Stimulated activated CD8-positive, alpha-beta memory T cell treated with anti-CD3 and anti-CD28 coated beads, Interleukin-4, amount 100 ng/mL, for 4 hours (primary cell): ENCODE data around the gene MFF.

Source experiments
- DNase-seq, 2 donors: peaks; one replicate each; pipeline ENCODE4 v3.0.0-alpha.2; 2020; ENCODE audit warnings: low read depth in 2 of 2, low spot score in 1 of 2

The MFF gene

GRCh38 chr2:227324995-227325838 lies at the start of gene MFF:
TSS of gene MFF (plus strand) at chr2:227325251. CDS start at chr2:227330666, 5,415 bp downstream.
- DNase-seq = peak; percentile 86 to 87

- no peak for DNase-seq
Measured at GRCh38 chr2:227280895-227281294, 44.2 kb upstream of the MFF start.

GRCh38 chr2:227285741-227286236 lies 39.3 kb upstream of the MFF start:
- DNase-seq = no peak

- DNase-seq = no peak
Measured at GRCh38 chr2:227287771-227288170, 37.3 kb upstream of the MFF start.

- no peak for DNase-seq
Measured at GRCh38 chr2:227292314-227292713, 32.7 kb upstream of the MFF start.

- no peak for DNase-seq
Measured at GRCh38 chr2:227293531-227293930, 31.5 kb upstream of the MFF start.

- DNase-seq = no peak
Measured at GRCh38 chr2:227295806-227296205, 29.2 kb upstream of the MFF start.

- DNase-seq = no peak
Measured at GRCh38 chr2:227296671-227297405, 28.2 kb upstream of the MFF start.

- DNase-seq = no peak
Measured at GRCh38 chr2:227301523-227301922, 23.5 kb upstream of the MFF start.

GRCh38 chr2:227308784-227309183 lies 16.3 kb upstream of the MFF start:
- no peak for DNase-seq

- no peak for DNase-seq
Measured at GRCh38 chr2:227310756-227311110, 14.3 kb upstream of the MFF start.

GRCh38 chr2:227311861-227312506 lies 13.1 kb upstream of the MFF start:
- no peak for DNase-seq

- DNase-seq = no peak
Measured at GRCh38 chr2:227312579-227312978, 12.5 kb upstream of the MFF start.

GRCh38 chr2:227313310-227313709 lies 11.7 kb upstream of the MFF start:
- no peak for DNase-seq

GRCh38 chr2:227317834-227318233 lies 7.2 kb upstream of the MFF start:
- no peak for DNase-seq

- no peak for DNase-seq
Measured at GRCh38 chr2:227320305-227321094, 4.6 kb upstream of the MFF start.

- no peak for DNase-seq
Measured at GRCh38 chr2:227322530-227323205, 2.4 kb upstream of the MFF start.

GRCh38 chr2:227323818-227324217 lies 1.2 kb upstream of the MFF start:
- DNase-seq = no peak

- DNase-seq = no peak
Measured at GRCh38 chr2:227324642-227324994, 433 bp upstream of the MFF start.

- DNase-seq = no peak
Measured at GRCh38 chr2:227325839-227326195, 766 bp downstream of the MFF start.

GRCh38 chr2:227326783-227327182 lies 1.7 kb downstream of the MFF start:
- no peak for DNase-seq
